IPS-18a (cell line): ENCODE results near the gene NUDT22.

Experiments
- H3K27ac ChIP-seq: one replicate; pipeline ENCODE4 v1.5.1; 2013; ENCODE audit warnings: low read length
- H3K27me3 ChIP-seq: one replicate; pipeline ENCODE4 v1.6.1; 2013; ENCODE audit warnings: mild to moderate bottlenecking, low read length; ENCODE audit not compliant: control insufficient read depth, insufficient read depth
- H3K36me3 ChIP-seq: one replicate; pipeline ENCODE4 v1.6.1; 2013; ENCODE audit warnings: low read depth, low read length; ENCODE audit not compliant: control insufficient read depth
- H3K4me1 ChIP-seq: one replicate; pipeline ENCODE4 v1.6.1; 2013; ENCODE audit warnings: low read depth, low read length; ENCODE audit not compliant: control insufficient read depth
- H3K4me3 ChIP-seq: one replicate; pipeline ENCODE4 v1.5.1; 2013; ENCODE audit warnings: low read length
- H3K9ac ChIP-seq: one replicate; pipeline ENCODE4 v1.6.1; 2013; ENCODE audit warnings: mild to moderate bottlenecking, low read length, moderate library complexity
- H3K9me3 ChIP-seq: one replicate; pipeline ENCODE4 v1.6.1; 2013; ENCODE audit warnings: low read depth, low read length; ENCODE audit not compliant: control insufficient read depth

The NUDT22 gene

DNA sequence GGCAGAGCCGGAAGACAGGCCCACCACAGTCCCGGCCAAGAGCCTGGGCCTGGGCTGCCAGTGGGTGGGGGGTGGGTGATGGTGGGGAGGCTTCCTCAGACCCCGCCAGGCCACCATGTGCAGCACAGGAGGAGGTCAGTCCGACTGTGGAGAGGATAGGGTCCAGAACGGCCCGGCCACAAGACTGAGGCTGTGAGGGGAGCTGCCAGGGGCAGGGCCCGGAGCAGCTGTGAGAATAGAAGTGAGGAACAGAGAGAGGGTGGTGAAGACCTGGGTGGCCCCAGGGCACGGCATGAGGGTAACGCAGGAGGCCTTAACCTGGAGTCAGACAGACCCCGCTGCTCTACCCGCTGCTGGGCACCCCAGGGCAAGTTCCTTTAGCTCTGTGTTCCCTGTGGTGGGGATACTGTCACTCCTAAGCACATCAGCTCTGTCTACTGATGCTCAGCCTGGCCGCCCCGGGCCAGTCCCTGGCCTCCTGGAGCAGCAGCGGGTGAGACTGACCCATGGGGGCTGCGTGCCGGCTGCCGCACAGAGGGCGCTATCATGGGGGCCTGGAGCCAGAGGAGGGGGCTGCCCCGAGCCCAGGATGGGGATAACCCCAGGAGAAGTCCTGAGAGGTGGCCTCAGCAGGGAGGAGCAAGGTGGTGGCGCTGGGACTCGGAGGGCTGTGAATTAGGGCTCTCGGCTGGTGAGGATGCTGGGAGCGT, 17.8 kb upstream of the NUDT22 start:
- H3K9me3 ChIP-seq, result no peaks in the 10 kb centered on the region
- no peak overlapping the region for H3K4me3 ChIP-seq
- no peaks in the 10 kb centered on the region for H3K4me1 ChIP-seq
- H3K9ac ChIP-seq, result no peak overlapping the region
- peaks cover 37% of the 10 kb centered on the region for H3K36me3 ChIP-seq
- no peak overlapping the region for H3K27ac ChIP-seq
- no peaks in the 10 kb centered on the region for H3K27me3 ChIP-seq

DNA sequence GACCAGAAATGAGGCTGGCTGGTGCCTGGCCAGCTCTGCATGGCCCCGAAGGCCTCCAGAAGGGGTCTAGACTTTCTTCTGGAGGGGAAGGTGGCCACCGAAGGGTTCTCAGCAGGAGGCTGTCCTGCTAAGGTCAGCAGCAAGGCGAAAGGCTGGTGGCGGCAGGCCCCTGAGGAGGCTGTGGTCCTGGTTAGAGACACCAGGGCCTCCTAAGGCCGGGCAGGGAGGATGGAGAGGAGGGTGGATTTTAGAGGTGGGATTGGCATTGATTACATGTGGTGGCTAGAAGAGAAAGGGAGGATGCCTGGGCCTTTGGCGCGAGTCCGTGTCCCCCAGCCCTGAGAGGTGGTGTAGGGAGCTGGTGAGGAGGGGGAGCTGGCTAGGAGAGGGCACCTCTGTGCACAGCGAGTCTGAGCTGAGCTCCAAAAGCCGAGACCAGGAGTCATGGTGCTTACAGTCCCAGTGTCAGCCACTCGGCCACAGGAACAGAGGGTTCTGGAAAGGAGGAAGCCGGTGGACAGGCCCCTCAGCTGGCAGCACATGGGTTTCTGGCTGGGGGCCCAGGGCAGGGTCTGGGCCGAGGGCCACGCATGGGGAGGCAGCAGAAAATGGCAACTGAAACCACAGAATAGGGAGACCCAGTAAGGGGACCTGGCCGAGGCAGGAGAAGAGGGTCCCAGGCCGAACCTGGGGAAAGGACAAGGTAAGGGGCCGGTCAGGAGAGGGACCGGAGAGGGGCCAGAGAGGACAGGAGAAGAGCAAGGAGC, 17.1 kb upstream of the NUDT22 start:
- H3K27me3 ChIP-seq, result no peaks in the 10 kb centered on the region
- no peaks in the 10 kb centered on the region for H3K9me3 ChIP-seq
- no peak overlapping the region for H3K4me3 ChIP-seq
- no peak overlapping the region for H3K27ac ChIP-seq
- no peak overlapping the region for H3K9ac ChIP-seq
- peaks cover 29% of the 10 kb centered on the region for H3K36me3 ChIP-seq
- no peaks in the 10 kb centered on the region for H3K4me1 ChIP-seq

DNA sequence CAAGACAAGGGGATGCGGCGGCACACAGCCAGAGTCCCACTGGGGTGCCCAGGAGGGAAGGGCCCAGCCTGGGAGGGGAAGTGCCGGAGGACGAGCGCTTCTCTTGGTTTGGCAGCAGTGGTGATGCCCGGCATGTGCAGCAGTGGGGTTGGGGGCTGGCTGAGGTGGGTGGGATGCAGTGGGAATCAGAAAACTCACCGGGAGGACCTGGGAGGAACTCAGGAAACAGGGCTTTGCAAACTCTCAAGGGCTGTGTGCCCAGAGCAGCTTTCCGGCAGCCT, 16.6 kb upstream of the NUDT22 start:
- Histone ChIP-seq H3K9ac (no peak overlapping the region), H3K4me3 (no peak overlapping the region), H3K4me1 (no peaks in the 10 kb centered on the region), H3K36me3 (peaks cover 25% of the 10 kb centered on the region), H3K9me3 (no peaks in the 10 kb centered on the region), H3K27ac (no peak overlapping the region), H3K27me3 (no peaks in the 10 kb centered on the region)

- Histone ChIP-seq H3K27me3 (no peaks in the 10 kb centered on the region), H3K9ac (no peak overlapping the region), H3K4me3 (no peak overlapping the region), H3K9me3 (no peaks in the 10 kb centered on the region), H3K36me3 (peaks cover 21% of the 10 kb centered on the region), H3K27ac (no peak overlapping the region), H3K4me1 (no peaks in the 10 kb centered on the region)
Measured at GRCh38 chr11:64210301-64211020, 15.6 kb upstream of the NUDT22 start.

GRCh38 chr11:64211181-64211872, 14.7 kb upstream of the NUDT22 start:
- Histone ChIP-seq H3K27me3 (no peaks in the 10 kb centered on the region), H3K4me3 (no peak overlapping the region), H3K9me3 (no peaks in the 10 kb centered on the region), H3K27ac (no peak overlapping the region), H3K4me1 (no peaks in the 10 kb centered on the region), H3K9ac (no peak overlapping the region), H3K36me3 (peaks cover 12% of the 10 kb centered on the region)

- H3K27me3 ChIP-seq, result no peaks in the 10 kb centered on the region
- no peak overlapping the region for H3K9ac ChIP-seq
Measured at GRCh38 chr11:64216879-64217278, 9.2 kb upstream of the NUDT22 start.

DNA sequence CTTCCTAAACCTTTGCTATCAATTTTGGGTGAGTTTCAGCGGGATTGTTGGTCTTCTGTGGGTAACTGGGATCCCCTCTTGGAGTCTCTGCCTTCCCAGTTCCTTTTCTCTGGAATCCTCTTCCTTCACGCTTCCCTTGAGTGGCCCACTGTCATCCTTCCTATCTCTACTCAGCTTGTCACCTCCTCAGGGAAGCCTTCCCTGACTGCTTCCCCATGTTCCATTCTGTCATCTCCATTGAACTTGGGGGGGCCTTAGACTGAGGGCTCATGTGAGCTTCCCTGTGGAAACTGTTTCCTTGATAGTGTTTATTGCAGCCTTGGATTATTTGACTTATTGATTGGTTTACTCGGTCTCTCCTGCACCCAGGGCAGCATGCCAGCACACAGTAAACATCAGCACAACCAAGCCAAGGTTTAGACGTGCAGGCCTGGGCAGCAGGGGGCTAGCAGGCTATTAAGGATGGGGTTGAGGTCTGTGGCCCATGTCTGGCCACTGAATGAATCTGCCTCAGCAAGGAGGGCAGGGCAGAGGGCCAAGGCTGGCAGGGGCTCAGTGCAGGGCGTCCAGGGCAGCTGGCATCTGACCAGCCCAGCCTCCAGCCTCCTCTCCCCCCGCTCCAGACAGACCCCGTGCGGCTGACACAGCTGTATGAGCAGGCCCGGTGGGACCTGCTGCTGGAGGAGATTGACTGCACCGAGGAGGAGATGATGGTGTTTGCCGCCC, 7.3 kb upstream of the NUDT22 start:
- no peak overlapping the region for H3K27ac ChIP-seq
- H3K9me3 ChIP-seq, result no peaks in the 10 kb centered on the region
- H3K4me1 ChIP-seq, result no peaks in the 10 kb centered on the region
- no peak overlapping the region for H3K9ac ChIP-seq
- peaks cover 6% of the 10 kb centered on the region for H3K36me3 ChIP-seq
- H3K4me3 ChIP-seq, result no peak overlapping the region
- H3K27me3 ChIP-seq, result no peaks in the 10 kb centered on the region

More at GRCh38 chr11:64216879-64217278, 9.2 kb upstream of the NUDT22 start:
- Histone ChIP-seq H3K9me3 (no peaks in the 10 kb centered on the region), H3K4me1 (no peaks in the 10 kb centered on the region), H3K36me3 (peaks cover 9% of the 10 kb centered on the region), H3K27ac (no peak overlapping the region), H3K4me3 (no peak overlapping the region)

GRCh38 chr11:64219354-64219684, 6.8 kb upstream of the NUDT22 start:
- Histone ChIP-seq H3K4me1 (no peaks in the 10 kb centered on the region), H3K27ac (no peak overlapping the region), H3K4me3 (no peak overlapping the region), H3K9me3 (no peaks in the 10 kb centered on the region), H3K9ac (no peak overlapping the region), H3K27me3 (no peaks in the 10 kb centered on the region), H3K36me3 (peaks cover 6% of the 10 kb centered on the region)

GRCh38 chr11:64219755-64220154, 6.3 kb upstream of the NUDT22 start:
- H3K4me3 ChIP-seq, result no peak overlapping the region
- H3K27me3 ChIP-seq, result no peaks in the 10 kb centered on the region
- H3K27ac ChIP-seq, result no peak overlapping the region
- H3K4me1 ChIP-seq, result no peaks in the 10 kb centered on the region
- peaks cover 6% of the 10 kb centered on the region for H3K36me3 ChIP-seq
- no peak overlapping the region for H3K9ac ChIP-seq
- H3K9me3 ChIP-seq, result no peaks in the 10 kb centered on the region

DNA sequence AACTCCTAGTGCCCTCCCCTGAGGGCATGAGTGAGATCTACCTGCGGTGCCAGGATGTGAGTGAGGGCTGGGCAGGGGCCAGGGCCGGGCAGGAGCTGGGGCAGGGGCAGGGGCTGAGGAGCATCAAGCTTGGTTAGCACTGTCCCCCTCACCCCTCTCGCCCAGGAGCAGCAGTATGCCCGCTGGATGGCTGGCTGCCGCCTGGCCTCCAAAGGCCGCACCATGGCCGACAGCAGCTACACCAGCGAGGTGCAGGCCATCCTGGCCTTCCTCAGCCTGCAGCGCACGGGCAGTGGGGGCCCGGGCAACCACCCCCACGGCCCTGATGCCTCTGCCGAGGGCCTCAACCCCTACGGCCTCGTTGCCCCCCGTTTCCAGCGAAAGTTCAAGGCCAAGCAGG, 5.8 kb upstream of the NUDT22 start:
- Histone ChIP-seq H3K9me3 (no peaks in the 10 kb centered on the region), H3K27ac (no peak overlapping the region), H3K4me3 (no peak overlapping the region), H3K27me3 (no peaks in the 10 kb centered on the region), H3K9ac (no peak overlapping the region), H3K36me3 (peaks cover 6% of the 10 kb centered on the region), H3K4me1 (no peaks in the 10 kb centered on the region)

DNA sequence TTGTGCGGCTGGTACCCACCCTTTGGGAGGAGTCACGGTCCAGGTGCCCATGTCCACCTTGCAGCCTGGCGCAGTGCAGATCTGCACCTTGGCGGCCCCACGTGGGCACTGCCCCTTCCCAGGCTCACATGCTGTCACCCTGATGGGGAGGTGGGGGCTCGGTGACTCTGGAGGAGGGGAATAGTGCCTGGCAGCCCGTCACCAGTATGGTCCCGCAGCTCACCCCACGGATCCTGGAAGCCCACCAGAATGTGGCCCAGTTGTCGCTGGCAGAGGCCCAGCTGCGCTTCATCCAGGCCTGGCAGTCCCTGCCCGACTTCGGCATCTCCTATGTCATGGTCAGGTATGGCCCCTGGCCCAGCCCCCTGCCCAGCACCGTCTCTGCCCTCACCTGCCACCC, 5.3 kb upstream of the NUDT22 start:
- H3K4me3 ChIP-seq, result no peak overlapping the region
- H3K36me3 ChIP-seq, result peaks cover 6% of the 10 kb centered on the region
- H3K9ac ChIP-seq, result no peak overlapping the region
- no peak overlapping the region for H3K27ac ChIP-seq
- no peaks in the 10 kb centered on the region for H3K27me3 ChIP-seq
- H3K4me1 ChIP-seq, result no peaks in the 10 kb centered on the region
- H3K9me3 ChIP-seq, result no peaks in the 10 kb centered on the region
